ENCODE measurements around the gene CEP63.

CEP63 gene

DNA sequence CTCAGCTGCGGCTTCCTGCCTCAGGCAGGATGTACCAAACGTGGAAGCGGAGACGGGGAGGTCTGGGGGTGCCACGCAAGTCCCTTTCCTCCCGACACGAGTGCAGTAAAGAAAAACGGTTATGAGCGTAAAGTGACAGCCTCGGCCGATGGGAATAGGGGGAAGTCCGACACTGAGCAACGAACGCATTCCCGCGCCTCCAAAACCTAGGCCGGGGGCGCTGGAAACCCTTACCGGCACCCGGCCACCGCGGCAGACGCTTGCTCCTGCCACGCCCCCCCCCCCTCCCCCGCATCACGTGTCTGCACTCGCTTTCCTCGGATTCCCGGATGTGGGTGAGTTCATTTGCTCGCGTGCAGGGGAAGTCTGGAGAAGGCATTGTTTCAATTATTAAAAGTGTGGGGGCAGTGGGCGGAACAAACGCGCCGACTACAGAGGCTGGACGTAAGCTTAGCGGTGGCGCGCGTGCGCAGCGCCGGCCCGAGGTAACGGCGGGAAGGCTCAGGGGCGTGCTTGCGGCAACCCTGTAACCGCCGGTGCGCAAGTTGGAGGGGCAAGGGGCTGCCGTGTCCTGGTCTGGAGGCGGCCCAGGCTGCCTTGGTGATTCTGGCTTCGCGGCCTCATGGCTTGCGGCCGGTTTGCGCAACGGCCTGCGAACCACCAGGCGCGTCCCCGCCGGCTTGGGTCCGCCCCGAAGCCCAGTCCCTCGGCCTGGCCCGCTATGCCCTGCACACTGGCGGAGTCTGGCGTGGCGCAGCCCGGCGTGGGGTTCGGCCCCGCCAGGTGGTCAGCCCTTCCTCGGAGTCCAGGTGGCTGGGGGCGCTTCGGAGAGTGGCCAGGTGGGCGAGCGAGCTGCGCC is at the start of gene CEP63, which contains the start of gene ANAPC13:
CEP63 (plus strand) TSS at position 340 of the 859 bp plus-strand sequence. CDS start 9,264 bp downstream, outside the sequence.
ANAPC13 (minus strand) TSS at position 268 of the 859 bp plus-strand sequence. CDS start 3,081 bp downstream, outside the sequence.
- peak; percentile 96 for DNase-seq (ENCODE audit: low spot score)

DNA sequence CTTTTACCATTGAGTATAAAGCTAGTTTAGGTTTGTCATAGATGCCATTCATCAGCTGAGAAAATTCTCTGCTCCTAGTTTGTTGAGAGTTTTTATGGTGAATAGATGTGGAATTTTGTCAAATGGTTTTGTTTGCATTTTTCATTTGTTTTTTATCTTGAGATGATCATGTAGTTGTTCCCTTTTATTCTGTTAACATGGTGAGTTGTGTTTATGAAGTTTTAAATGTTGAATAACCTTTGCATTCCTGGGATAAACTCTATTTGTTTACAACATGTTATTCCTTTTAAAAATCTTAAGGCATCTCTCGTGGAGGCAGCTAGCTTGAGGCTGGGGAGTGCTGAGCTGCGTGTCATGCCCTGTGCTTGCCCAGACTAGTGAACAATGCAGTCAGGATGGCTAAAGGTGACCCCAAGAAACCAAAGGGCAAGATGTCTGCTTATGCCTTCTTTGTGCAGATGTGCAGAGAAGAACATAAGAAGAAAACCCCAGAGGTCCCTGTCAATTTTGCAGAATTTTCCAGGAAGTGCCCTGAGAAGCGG is 48.6 kb upstream of the CEP63 start:
- DNase-seq (ENCODE audit: low spot score), result no peak

DNA sequence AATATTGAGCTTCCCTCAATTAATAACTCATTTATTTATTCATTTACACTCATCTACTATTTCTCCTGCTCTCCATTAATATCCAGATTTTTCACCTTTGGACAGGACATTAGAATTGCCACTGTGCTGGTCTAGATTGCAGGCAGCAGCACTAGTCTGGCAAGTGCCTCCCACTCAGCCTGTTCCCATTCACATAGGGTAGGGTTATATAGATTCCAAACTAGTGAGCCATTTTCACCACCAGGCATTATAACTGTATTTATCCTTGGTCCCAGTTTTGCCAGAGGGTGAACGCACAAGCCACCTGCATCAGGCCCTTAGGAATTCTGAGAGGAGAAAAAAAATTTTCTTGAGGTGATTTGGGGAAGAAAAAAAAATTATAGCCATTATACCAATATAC is 44.5 kb upstream of the CEP63 start:
- DNase-seq (ENCODE audit: low spot score), result no peak

DNA sequence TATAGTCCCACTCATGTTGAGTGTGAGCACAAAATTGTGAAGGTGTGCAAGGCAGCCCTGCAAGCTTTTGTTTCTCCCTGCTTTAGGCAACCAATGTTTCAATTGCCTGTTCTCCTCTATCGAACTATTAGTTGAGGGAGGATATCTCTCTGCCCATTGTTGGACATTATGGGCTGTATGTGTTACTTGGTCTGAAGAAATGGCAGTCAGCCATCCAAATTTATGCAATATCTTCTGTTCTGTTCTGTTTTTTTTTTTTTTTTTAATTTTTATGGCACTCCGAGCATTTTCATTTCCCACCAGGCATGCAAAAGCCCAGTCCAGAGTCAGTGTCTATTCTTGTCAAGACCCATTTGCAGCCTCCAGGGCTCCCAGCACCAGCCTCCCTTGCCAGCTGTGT is 44.0 kb upstream of the CEP63 start:
- no peak for DNase-seq (ENCODE audit: low spot score)

DNA sequence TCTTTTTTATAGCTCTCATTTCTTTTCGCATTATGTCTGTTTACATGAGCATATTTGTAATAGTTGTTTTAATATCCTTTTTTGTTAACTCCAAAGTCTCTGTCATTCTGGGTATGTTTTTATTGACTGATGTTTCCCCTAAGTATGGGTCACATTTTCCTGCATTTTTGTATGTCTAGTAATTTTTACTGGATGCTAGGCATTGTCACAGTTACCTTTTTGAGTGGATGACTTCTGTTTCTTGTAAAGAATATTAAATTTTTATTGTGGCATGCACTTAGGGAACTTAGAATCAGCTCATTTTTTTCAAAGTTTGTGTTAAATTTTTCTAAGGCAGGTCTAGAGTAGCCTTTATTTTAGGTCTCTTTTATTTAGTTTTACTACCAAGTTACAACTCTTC is 40.8 kb upstream of the CEP63 start:
- DNase-seq (ENCODE audit: low spot score), result no peak

DNA sequence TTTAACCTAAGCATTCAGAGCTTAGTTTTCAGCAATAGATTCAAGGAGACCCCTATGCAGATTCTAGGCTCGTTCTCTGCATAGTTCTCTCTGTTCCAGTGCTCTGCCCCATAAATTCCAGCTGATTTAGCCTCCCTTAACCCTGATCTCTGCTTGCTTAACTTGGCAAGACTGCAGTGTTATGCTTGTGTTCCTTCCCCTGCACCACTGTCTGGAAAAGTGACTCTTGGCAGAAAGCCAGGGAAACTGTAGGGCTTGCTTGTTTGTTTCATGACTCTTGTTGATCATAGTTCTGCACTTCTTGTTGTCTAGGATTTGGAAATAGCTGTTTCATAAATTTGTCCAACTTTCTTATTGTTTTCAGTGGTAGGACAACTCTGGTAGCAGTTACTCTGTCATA is 40.2 kb upstream of the CEP63 start:
- DNase-seq (ENCODE audit: low spot score), result no peak

DNA sequence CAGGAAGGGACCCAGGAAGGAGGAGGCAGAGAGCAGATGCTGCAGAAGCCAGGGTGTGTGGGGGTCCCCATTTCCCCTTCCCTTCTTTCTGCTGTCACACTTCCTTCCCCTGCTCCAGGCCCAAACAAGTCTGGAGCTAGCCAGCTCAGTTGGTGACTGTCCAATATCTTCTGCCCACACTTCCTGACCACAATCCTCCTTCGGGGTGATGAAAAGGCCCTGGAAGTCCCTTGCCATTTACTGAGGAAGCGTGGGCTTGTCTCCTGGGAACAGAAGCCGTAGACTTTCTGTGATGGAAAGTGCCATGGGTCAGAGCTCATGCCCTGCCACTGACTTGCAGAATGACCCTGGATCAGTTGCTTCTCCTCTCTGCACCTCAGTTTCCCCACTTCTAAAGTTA is 39.1 kb upstream of the CEP63 start:
- DNase-seq (ENCODE audit: low spot score), result no peak

DNA sequence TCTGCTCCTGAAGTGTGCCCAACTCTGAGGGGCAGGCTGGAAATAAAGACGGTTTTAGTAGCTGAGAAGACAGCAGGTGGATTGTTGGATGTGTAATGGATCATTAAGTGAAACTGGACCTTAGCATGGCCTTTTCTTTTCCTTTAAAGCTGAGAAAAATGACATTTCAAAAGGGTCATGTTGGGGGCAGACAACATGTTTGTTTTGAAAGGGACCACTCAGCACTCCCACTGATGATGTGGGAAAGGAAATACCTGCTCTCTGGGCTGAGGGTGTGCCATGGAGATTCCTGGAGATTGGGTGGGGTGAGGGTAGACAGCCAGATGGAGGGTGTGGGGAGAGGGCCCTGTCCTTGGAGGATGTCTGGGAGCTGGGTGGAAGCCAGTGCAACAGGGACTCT is 38.5 kb upstream of the CEP63 start:
- DNase-seq (ENCODE audit: low spot score), result no peak

DNA sequence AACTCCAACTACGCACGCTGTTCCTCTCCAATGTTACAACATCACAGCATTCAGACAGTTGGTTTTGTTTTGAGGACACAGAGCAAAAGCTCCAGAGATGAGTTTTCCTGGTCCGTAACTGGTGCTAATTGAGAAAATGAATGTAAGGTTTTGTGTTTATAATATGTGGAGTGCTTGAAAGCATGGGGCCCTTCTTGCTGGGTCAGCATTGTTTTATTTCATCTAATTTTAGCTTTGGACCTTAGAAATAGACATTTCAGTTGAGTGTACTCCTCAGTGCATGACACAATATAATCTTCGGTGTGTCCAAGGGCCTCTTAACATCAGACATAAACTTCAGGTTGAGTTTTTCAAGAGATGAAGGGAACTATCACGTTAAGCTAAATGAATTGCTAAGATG is 37.2 kb upstream of the CEP63 start:
- DNase-seq (ENCODE audit: low spot score), result no peak

DNA sequence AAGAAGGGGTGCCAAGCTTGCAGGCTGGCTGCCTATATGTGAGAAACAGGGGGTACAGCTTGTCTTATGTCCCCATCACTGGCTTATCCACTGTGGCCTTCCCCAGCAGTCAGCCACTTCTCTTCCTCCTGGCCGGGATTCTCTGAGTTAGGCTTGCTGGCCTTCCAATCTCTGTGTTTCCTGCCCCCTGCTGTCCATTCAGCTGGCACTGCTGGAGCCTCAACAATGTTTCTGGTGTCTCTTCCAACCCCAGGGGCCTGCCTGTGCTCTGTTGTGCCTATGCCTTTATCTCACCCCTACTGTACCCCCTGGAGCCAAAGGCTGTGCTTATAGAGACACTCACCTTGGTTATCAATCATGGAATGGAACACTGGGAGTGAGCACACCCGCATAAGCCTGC is 36.6 kb upstream of the CEP63 start:
- DNase-seq (ENCODE audit: low spot score), result no peak

DNA sequence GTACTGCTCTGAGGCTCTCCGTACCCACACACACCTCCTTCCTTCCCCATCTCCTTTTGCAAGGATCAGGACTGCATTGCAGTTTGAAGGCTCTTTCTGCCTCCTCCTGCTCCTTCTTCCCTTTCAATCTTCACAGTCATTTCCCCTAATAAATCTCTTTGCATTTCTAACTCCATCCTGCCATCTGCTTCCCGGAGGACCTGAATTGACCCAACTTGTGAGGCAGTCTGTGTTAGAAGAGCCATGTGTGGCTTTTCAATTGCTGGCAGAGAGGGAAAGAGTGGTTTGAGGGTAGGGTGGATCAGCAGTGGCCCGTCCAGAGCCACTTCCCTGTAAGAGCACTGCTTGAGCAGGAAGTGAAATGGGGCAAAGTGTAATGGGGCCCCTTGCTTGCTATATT is 35.9 kb upstream of the CEP63 start:
- no peak for DNase-seq (ENCODE audit: low spot score)

DNA sequence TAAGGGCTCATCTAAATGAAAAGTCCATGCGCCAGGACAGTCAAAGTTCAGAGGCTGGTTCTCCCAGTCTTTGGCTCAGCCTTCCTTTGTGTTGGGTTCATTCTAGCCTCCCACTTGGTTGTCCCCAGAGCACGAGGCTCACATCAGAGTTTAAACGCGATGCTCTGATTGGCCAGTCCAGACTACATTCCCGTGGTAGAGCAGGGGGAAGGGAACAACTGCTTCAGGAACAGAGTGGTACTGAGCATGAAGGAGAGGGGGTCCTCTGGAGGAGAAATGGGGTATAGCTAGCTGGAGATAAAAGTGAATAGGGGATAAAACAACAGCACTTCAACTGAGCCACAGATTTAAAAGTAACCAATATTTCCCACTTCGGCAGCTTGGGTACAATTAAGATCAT is 32.2 kb upstream of the CEP63 start:
- no peak for DNase-seq (ENCODE audit: low spot score)

DNA sequence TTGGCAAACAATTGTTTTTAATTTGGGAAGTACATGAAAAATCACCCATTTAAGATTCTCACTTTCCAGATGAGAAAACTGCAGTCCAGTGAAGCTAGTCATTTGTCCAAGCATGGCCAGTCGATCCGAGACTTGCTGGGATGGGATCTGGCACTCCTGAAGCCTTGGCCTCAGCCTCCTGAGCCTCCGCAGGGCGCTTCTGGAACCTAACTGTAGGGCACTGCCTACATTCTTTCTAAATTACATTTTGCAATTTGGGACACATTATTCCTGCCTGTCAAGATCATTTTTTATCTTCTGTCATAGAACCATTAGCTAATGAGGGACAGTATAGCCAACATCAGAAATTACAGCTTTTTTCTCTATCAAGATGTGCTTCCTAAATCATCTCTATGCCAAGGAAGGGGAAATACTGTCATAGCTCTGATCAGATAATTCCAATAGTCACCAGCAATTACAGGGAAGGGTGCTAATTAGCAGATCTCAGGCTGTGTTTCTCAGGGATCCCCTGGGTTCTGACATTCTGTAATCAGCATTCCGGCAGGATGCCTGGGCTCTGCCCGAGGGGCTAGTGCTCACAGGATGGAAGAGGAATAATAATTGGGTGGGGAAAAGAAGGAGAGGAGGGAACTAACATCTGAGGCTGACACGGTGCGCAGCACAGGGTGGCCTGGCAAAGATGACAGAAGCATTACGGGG is 28.3 kb upstream of the CEP63 start:
- no peak for DNase-seq (ENCODE audit: low spot score)

DNA sequence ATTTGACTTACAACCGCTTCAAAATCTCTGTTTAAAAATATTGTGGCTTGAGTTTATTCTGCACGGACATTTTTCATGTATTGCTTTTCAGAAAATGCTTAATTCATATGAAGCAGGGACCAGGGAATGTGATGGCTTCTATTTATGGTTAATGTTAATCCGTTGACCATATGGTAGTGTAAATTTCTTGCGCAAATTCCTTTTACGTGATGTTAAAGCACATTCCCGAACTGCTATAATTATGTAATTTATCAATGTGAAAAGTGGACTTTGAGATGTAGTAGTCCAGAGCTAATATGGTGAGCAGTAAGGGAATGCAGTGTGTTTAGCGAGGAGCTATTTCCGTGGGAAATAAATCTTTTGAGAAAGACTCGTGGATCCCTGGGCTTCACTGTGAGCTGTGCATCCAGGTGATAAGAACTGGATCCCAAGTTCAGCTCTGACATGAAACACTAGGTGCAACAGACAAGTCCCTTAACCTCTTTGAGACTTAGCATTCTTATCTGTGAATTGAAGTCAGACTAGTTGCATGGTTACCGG is 27.4 kb upstream of the CEP63 start:
- no peak for DNase-seq (ENCODE audit: low spot score)

DNA sequence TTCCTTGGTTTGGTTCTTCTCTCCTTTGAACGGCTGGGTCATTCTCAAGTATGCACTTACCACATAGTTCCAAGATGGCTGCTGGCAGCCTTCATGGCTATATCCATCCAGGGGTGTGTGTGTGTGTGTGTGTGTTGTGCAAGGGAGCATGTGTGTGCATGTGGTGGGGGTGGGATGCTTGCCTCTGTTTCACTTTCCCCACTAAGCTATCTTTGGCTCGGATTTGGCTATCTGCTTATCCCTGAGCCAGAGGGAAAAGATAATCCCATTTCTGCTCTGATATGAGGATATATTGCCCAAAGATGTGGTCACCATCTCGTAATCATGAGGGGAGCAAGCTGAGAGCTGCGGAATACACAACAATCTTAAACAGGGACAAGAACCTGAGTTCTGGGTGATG is 26.3 kb upstream of the CEP63 start:
- DNase-seq (ENCODE audit: low spot score), result no peak

DNA sequence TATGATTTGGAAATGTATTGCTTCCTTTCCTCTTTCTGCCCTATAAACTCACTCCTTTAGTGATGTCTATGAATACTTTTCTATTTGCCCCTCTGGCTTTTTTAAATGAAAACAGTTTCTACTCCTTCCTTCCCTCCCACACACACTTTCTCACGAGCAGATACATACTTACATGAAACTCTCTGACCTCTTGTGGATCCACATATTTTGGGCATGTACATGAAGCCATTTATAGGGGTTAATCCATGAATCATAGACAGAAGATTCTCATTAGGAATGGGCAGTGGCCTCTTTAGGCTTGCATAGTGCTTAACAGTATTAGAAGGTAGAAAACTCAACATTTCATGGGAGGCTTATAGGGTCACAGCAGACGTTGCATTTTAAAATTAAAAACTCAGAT is 24.9 kb upstream of the CEP63 start:
- no peak for DNase-seq (ENCODE audit: low spot score)

DNA sequence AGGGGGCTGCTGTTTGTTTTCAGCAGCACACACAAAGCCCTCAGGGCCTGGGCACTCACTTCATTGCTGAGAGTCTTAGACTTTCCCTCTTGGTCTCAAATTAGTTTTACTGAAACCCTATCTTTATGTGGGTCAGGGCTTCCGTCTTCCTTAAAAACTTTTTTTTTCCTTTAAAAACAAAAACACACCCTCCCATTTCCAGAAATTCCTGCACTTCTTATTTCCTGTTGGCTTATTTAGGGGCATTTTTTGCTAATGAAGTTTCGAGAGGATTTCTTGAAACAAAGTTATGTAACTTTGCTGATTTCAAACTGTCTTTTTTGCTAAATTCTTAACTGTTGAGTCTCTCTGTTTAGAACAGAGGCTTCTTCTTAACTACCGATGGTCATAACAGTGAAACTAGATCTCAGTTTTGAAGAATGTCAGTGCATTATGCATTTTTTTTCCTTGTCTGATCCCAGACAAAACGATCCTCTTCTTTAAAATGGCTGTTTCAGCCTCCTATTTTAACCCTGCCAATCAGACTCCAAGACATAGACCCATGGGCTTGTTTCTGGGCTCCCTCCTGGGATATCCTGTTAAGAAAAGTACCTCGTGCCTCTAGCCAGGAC is 23.4 kb upstream of the CEP63 start:
- no peak for DNase-seq (ENCODE audit: low spot score)

DNA sequence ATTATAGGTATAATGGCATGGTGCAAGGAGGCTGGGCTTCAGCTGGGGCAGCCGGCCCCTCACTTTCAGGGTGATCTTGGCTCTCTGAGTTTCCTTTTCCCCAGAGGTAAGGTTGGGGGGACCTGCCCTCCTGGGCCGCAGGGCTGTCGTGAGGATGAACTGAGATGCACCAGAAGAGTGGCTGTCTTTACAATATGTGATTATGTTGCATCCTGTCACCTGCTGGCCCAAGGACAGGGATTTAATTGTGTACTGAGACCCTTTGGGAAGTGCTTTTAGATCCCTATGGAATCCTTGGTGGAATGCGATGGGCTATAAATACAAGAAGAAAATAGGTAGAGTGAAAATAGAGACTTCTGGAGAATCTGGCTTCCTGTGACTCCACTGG is 22.2 kb upstream of the CEP63 start:
- no peak for DNase-seq (ENCODE audit: low spot score)

DNA sequence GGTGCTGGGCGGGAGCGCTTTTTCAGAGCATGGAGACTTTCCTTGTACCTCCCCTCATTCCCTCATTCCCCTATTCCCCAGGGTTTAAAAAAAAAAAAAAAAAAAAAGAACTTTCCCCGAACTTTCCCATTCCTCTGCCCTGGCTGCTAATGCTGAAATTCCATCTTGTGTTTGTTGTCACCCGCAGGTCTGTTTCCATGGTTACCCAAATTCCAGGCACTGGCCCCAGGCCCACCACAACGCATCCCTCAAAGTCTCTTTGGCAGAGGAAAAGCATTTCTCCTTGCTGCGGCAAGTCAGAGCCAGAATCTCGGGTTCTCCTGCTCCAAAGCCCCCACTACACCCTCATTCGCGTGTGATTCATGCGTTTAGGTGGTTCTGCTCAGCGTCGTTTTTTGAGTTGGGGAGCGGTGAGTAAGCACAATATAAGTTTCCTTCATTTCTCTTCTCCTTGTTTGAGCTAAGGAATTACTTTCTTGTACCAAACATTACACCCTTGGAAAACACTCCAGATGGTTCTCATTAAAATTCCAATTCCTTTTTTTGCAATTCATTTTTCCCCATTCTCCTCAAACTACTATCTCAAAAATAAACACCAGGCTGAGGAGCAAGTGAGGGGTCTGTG is 21.7 kb upstream of the CEP63 start:
- DNase-seq (ENCODE audit: low spot score), result no peak

DNA sequence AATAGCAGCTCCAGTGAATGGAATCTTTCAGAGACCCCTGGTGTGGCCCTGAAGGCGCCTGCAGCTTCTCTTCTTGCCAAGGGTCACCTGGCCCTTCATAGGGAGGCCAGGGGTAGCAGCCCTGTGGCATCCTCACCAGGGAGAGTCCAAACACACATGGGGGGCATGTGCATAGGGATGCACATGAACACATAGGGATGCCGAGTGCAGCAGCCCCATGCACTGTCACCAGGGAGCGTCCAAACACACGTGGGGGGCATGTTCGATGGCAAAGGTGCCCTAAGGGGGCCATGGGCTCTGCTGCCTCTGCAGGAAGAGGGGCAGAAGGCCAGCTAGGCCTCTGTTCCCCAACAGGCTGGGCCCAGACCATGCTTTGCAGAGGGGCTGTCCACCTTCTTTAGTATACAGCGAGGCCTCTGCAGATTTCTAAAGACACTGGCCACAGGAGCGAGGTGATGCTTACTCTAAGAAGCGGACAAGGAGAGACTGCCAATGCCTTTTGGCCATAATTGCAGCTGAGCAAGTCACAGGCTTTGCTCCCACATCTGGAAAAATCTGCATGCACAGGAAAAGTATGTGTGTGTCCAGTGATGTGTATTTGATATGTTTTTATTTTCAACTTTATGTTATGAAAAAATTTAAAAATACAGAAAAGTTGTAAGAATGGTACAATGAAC is 21.0 kb upstream of the CEP63 start:
- DNase-seq (ENCODE audit: low spot score), result no peak

DNA sequence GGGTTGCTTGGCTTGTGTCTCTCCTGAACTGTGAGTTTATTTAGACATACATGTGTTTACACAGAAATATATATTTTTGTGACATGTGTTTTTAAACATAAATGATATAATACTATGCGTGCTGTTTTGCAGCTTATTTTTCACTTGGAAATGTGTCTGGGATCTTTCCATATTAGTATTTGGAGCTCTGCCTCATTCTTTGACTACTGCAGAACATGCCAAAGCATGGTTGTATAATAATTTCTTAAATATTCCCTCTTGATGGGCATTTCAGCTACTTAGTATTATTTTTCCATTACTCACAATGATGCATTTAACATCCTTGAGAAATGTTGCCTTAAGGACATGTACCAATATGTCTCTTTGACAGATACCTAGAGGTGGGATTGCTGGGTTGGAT is 19.5 kb upstream of the CEP63 start:
- DNase-seq (ENCODE audit: low spot score), result no peak

Measured in activated CD4-positive, alpha-beta T cell treated with anti-CD3 and anti-CD28 coated beads, Interleukin-2, Interleukin-4, amounts not matched to agents 100 ng/mL and 50 ng/mL, durations not matched to agents 16 hours and 8 hours (primary cell).